Naive thymus-derived CD4-positive, alpha-beta T cell (primary cell): ENCODE measurements around the gene PIH1D2. TPM values are rescaled to one million over a fixed set of nuclear protein-coding genes. Genes with fewer than 3 reads are reported as not detected.
"Not testable (repeated sequence)": the region's sequence is repeated elsewhere in the genome, so short reads cannot be mapped to it uniquely, and the experiment has no call there.

Experiments used
- ATAC-seq: fragments of 150-1000 bp; cut with Tn5 transposase; 2 replicates; pipeline ENCODE4 v1.10.0; 2021; ENCODE audit warnings: mild to moderate bottlenecking, moderate library complexity
- CTCF ChIA-PET: fragments of 350-600 bp; sonication (Branson Sonifier 250); formaldehyde crosslinking; loops from one replicate; lab custom pipeline; 2021; ENCODE audit warnings: antibody characterized with exemption; lab: Charles Lee
- POLR2A ChIA-PET: fragments of 350-600 bp; sonication (Branson Sonifier 250); formaldehyde crosslinking; loops from one replicate; lab custom pipeline; 2021; ENCODE audit warnings: antibody characterized with exemption, inconsistent platforms; lab: Charles Lee
- DNase-seq, 9 donors: peaks; one replicate each; pipeline versions ENCODE4 v3.0.0 to v3.0.0-alpha.2; 2020 to 2022; ENCODE audit warnings: mixed read lengths in 1 of 9
- H3K27ac ChIP-seq: one replicate; pipeline ENCODE4 v1.7.0; 2013; ENCODE audit warnings: mild to moderate bottlenecking, low read depth, low read length, moderate library complexity
- H3K27me3 ChIP-seq, 2 donors: one replicate each; pipeline ENCODE4 v1.7.0; 2013; ENCODE audit warnings: low read length in 2 of 2, mild to moderate bottlenecking in 2 of 2, moderate library complexity in 2 of 2; ENCODE audit not compliant: control insufficient read depth in 2 of 2, insufficient read depth in 2 of 2
- H3K36me3 ChIP-seq, 3 experiments: 1 replicate in 2 of 3; 2 replicates in 1 of 3; pipeline ENCODE4 v1.7.0; 2013; ENCODE audit warnings: low read length in 3 of 3, mild to moderate bottlenecking in 3 of 3, moderate library complexity in 1 of 3; ENCODE audit not compliant: insufficient read depth in 3 of 3, control insufficient read depth in 2 of 3
- H3K4me1 ChIP-seq, 2 donors: one replicate each; pipeline ENCODE4 v1.7.0; 2013; ENCODE audit warnings: low read length in 2 of 2, mild to moderate bottlenecking in 2 of 2, moderate library complexity in 1 of 2; ENCODE audit not compliant: control insufficient read depth in 2 of 2, insufficient read depth in 2 of 2
- H3K4me3 ChIP-seq: 2 replicates; pipeline ENCODE4 v1.7.0; 2013; ENCODE audit warnings: mild to moderate bottlenecking, low read length
- H3K9me3 ChIP-seq, 3 experiments: 1 replicate in 2 of 3; 2 replicates in 1 of 3; pipeline ENCODE4 v1.7.0; 2013; ENCODE audit warnings: low read length in 3 of 3; ENCODE audit not compliant: control insufficient read depth in 2 of 3
- H3K27ac Mint-ChIP-seq, 9 donors: one replicate each; pipeline ENCODE4 v1.8.0; 2020 to 2022; ENCODE audit warnings: mixed read lengths in 9 of 9, mild to moderate bottlenecking in 8 of 9, moderate library complexity in 5 of 9, inconsistent platforms in 2 of 9
- H3K27me3 Mint-ChIP-seq, 5 donors: one replicate each; pipeline ENCODE4 v1.8.0; 2021 to 2022; ENCODE audit warnings: mixed read lengths in 5 of 5, mild to moderate bottlenecking in 1 of 5
- H3K36me3 Mint-ChIP-seq, 5 donors: one replicate each; pipeline ENCODE4 v1.8.0; 2020 to 2022; ENCODE audit warnings: mixed read lengths in 5 of 5, mild to moderate bottlenecking in 3 of 5, inconsistent platforms in 1 of 5
- H3K4me1 Mint-ChIP-seq, 7 donors: one replicate each; pipeline ENCODE4 v1.8.0; 2020 to 2022; ENCODE audit warnings: mixed read lengths in 7 of 7, mild to moderate bottlenecking in 3 of 7, inconsistent platforms in 1 of 7
- H3K4me3 Mint-ChIP-seq, 10 donors: one replicate each; pipeline ENCODE4 v1.8.0; 2020 to 2022; ENCODE audit warnings: mild to moderate bottlenecking in 10 of 10, mixed read lengths in 10 of 10, moderate library complexity in 6 of 10, inconsistent platforms in 2 of 10
- H3K9me3 Mint-ChIP-seq, 11 donors: one replicate each; pipeline ENCODE4 v1.8.0; 2020 to 2022; ENCODE audit warnings: mixed read lengths in 11 of 11, mild to moderate bottlenecking in 4 of 11, inconsistent platforms in 1 of 11, moderate library complexity in 1 of 11
- intact Hi-C, 2 donors: fragments of 100-400 bp; cut with micrococcal nuclease; formaldehyde crosslinking; loops; one replicate each; pipeline ENCODE4 v1.15.1; 2023
- polyA plus RNA-seq, 2 donors: library from polyadenylated mRNA; unstranded; fragments of 300-500 nt; fragmentation: Illumina TruSeq; gene quantifications; one replicate each; pipeline ENCODE4 v1.2.3, GENCODE V29; 2021
- total RNA-seq, 6 experiments: library from RNA in 5 of 6; stranded (reverse) in 5 of 6; gene quantifications; 1 replicate in 5 of 6; 2 replicates in 1 of 6; pipeline ENCODE4 v1.2.3 and lab custom pipeline; 2021 to 2026

PIH1D2 gene
- total and polyA plus RNA-seq, 7 experiments from 2014 or later: 0.32 to 0.57 (median 0.44) TPM; not detected in 3

- Mint-ChIP-seq H3K27ac (peak overlapping the region in 3 of 9 donors; percentile 13 to 59 (median 29)), H3K9me3 (no peaks in the 10 kb centered on the region), H3K36me3 (peaks cover 9 to 30% (median 26%) of the 10 kb centered on the region in 5 donors), H3K27me3 (no peaks in the 10 kb centered on the region), H3K4me1 (peaks cover 5 to 23% (median 12%) of the 10 kb centered on the region in 7 donors), H3K4me3 (no peak overlapping the region)
- peaks cover 0 to 4% of the 10 kb centered on the region in 2 donors for H3K4me1 ChIP-seq
- no peak overlapping the region for H3K27ac ChIP-seq
- DNase-seq: no peak
- H3K27me3 ChIP-seq: no peaks in the 10 kb centered on the region
- POLR2A ChIA-PET: no interaction called here
- H3K4me3 ChIP-seq: no peak overlapping the region
- intact Hi-C loops: loop anchor here in 1 of 2 donors (10.0 kb wide), 1 partner anchor 1285 kb away; the partner anchor contains the start of gene TTC12
- CTCF ChIA-PET: no interaction called here
- no peak for ATAC-seq
- peaks cover 0 to 34% (median 5%) of the 10 kb centered on the region in 3 experiments for H3K36me3 ChIP-seq
- H3K9me3 ChIP-seq: no peaks in the 10 kb centered on the region
Measured at GRCh38 chr11:112029460-112029859, 44.4 kb downstream of the PIH1D2 start.

- POLR2A ChIA-PET, CTCF ChIA-PET, H3K4me3 ChIP-seq, H3K27me3 Mint-ChIP-seq, H3K4me1 ChIP-seq, H3K9me3 ChIP-seq, DNase-seq, ATAC-seq, H3K9me3 Mint-ChIP-seq, H3K27me3 ChIP-seq, H3K27ac Mint-ChIP-seq, H3K27ac ChIP-seq: not testable (repeated sequence)
- peaks cover 0 to 34% (median 5%) of the 10 kb centered on the region in 3 experiments for H3K36me3 ChIP-seq
- Mint-ChIP-seq H3K36me3 (peaks cover 9 to 20% (median 19%) of the 10 kb centered on the region in 5 donors), H3K4me1 (peaks cover 14 to 40% (median 32%) of the 10 kb centered on the region in 7 donors), H3K4me3 (peak overlapping the region in 1 of 10 donors; percentile 31)
- intact Hi-C loops: loop anchor here in 1 of 2 donors (10.0 kb wide), 1 partner anchor 1288 kb away; the partner anchor contains the start of gene TTC12
Measured at GRCh38 chr11:112026784-112027410, 46.9 kb downstream of the PIH1D2 start.

GRCh38 chr11:112025707-112026106 lies 48.1 kb downstream of the PIH1D2 start:
- ATAC-seq (no peak), DNase-seq (peak in 1 of 9 donors; percentile 6)
- peaks cover 9 to 20% (median 19%) of the 10 kb centered on the region in 5 donors for H3K36me3 Mint-ChIP-seq
- H3K27me3 ChIP-seq: no peaks in the 10 kb centered on the region
- peak overlapping the region; percentile 96 to 100 (median 98) for H3K27ac Mint-ChIP-seq
- H3K4me3 Mint-ChIP-seq: peak overlapping the region; percentile 97 to 100 (median 99)
- peaks cover 14 to 40% (median 32%) of the 10 kb centered on the region in 7 donors for H3K4me1 Mint-ChIP-seq
- no peaks in the 10 kb centered on the region for H3K9me3 Mint-ChIP-seq
- H3K27me3 Mint-ChIP-seq: no peaks in the 10 kb centered on the region
- intact Hi-C loops: loop anchor here (1.0 to 10.0 kb wide), 13 partner anchors 15 to 1289 kb away; partner anchors contain the start of genes ALG9 (in 2 of the 2), CFAP68 (in 2 of the 2), FDXACB1 (in 2 of the 2) and NKAPD1 (in 2 of the 2)
- peak overlapping the region; percentile 93 for H3K27ac ChIP-seq
- peaks cover 0 to 34% (median 2%) of the 10 kb centered on the region in 3 experiments for H3K36me3 ChIP-seq
- no peaks in the 10 kb centered on the region for H3K9me3 ChIP-seq
- CTCF ChIA-PET: interaction anchor here (1.0 kb wide), 1 partner anchor 155 kb away, joined by 5 read pairs; no protein-coding TSS in a partner anchor
- H3K4me3 ChIP-seq: peak overlapping the region; percentile 100
- H3K4me1 ChIP-seq: peaks cover 0 to 7% of the 10 kb centered on the region in 2 donors
- POLR2A ChIA-PET: interaction anchor here (0.6 to 2.8 kb wide), 3 partner anchors 61 to 154 kb away, joined by 3 to 9 read pairs (median 3); partner anchors contain the start of genes ALG9, SDHD and TIMM8B

- H3K36me3 Mint-ChIP-seq: peaks cover 5 to 17% (median 16%) of the 10 kb centered on the region in 5 donors
- Histone ChIP-seq H3K27me3 (no peaks in the 10 kb centered on the region), H3K4me1 (peaks cover 0 to 7% of the 10 kb centered on the region in 2 donors), H3K27ac (peak within 1 kb of the TSS; percentile 93), H3K9me3 (no peaks in the 10 kb centered on the region), H3K4me3 (peak within 1 kb of the TSS; percentile 100), H3K36me3 (peaks cover 0 to 31% (median 0%) of the 10 kb centered on the region in 3 experiments)
- H3K4me3 Mint-ChIP-seq: peak within 1 kb of the TSS; percentile 97 to 100 (median 99)
- intact Hi-C loops: loop anchor here (1.0 to 10.0 kb wide), 14 partner anchors 16 to 1290 kb away; partner anchors contain the start of genes ALG9 (in 2 of the 2), CFAP68 (in 2 of the 2), FDXACB1 (in 2 of the 2) and NKAPD1 (in 2 of the 2)
- ATAC-seq (peak; percentile 95), DNase-seq (peak; percentile 66 to 87 (median 85))
- H3K27me3 Mint-ChIP-seq: no peaks in the 10 kb centered on the region
- H3K27ac Mint-ChIP-seq: peak within 1 kb of the TSS; percentile 96 to 100 (median 98)
- ChIA-PET CTCF (interaction anchor here (1.0 to 1.1 kb wide), 2 partner anchors 43 to 154 kb away, joined by 3 to 5 read pairs; no protein-coding TSS in a partner anchor), POLR2A (interaction anchor here (0.6 to 2.8 kb wide), 3 partner anchors 62 to 153 kb away, joined by 3 to 9 read pairs (median 3); partner anchors contain the start of genes ALG9, SDHD and TIMM8B)
- H3K4me1 Mint-ChIP-seq: peaks cover 14 to 39% (median 30%) of the 10 kb centered on the region in 7 donors
- H3K9me3 Mint-ChIP-seq: no peaks in the 10 kb centered on the region
Measured at GRCh38 chr11:112024773-112025678, 48.8 kb downstream of the PIH1D2 start, which contains the start of gene DLAT. TSS of gene DLAT (plus strand) at chr11:112025408. CDS start at chr11:112025473, 65 bp downstream.

- Histone ChIP-seq H3K4me1 (peaks cover 0 to 7% of the 10 kb centered on the region in 2 donors), H3K36me3 (peaks cover 0 to 23% (median 0%) of the 10 kb centered on the region in 3 experiments), H3K27ac (peak overlapping the region; percentile 93), H3K4me3 (peak overlapping the region; percentile 100), H3K9me3 (no peaks in the 10 kb centered on the region), H3K27me3 (no peaks in the 10 kb centered on the region)
- no peaks in the 10 kb centered on the region for H3K27me3 Mint-ChIP-seq
- DNase-seq: peak in 7 of 9 donors; percentile 10 to 38 (median 24)
- H3K27ac Mint-ChIP-seq: peak overlapping the region; percentile 96 to 100 (median 98)
- H3K4me3 Mint-ChIP-seq: peak overlapping the region; percentile 97 to 100 (median 99)
- ATAC-seq: peak; percentile 26
- H3K4me1 Mint-ChIP-seq: peaks cover 16 to 35% (median 28%) of the 10 kb centered on the region in 7 donors
- POLR2A ChIA-PET: interaction anchor here (0.6 to 2.8 kb wide), 2 partner anchors 10 to 98 kb away, joined by 4 to 9 read pairs; no protein-coding TSS in a partner anchor
- no peaks in the 10 kb centered on the region for H3K9me3 Mint-ChIP-seq
- CTCF ChIA-PET: interaction anchor here (0.8 to 1.1 kb wide), 2 partner anchors 42 to 88 kb away, joined by 3 read pairs; no protein-coding TSS in a partner anchor
- intact Hi-C loops: loop anchor here (2.0 to 10.0 kb wide), 7 partner anchors 17 to 1291 kb away; partner anchors contain the start of genes ALG9 (in 2 of the 2), DIXDC1 (in 1 of the 2), PPP2R1B (in 1 of the 2) and TTC12 (in 1 of the 2)
- peaks cover 0 to 12% (median 8%) of the 10 kb centered on the region in 5 donors for H3K36me3 Mint-ChIP-seq
Measured at GRCh38 chr11:112024178-112024772, 49.5 kb downstream of the PIH1D2 start.
